NOMO-1 (cell line): Measurements from ENCODE around the gene NEK11.

ENCODE experiments used
- DNase-seq, 2 experiments: peaks; one replicate each; lab custom pipeline; 2025; ENCODE audit not compliant: unreplicated experiment in 2 of 2; lab: John Stamatoyannopoulos, UW

The NEK11 gene

DNA sequence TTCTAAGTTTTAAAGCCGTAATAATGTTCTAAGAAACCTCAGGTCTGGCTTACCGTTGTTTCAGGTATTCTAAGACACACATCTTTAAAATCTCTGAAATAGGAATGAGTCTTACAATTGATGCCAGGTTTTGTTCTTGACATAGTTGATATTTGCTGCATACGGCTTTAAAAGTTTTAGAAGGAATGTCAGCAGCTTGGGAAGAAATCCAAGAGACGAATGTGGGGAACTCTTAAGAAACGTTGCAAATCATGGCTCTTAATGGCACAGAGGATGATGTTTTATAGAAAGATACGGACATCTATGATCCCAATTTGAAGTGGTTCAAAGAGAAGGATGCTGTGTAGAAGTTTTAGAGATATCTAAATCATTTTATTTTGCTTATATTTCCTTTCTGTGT is 366.4 kb downstream of the NEK11 start:
- no peak for DNase-seq

DNA sequence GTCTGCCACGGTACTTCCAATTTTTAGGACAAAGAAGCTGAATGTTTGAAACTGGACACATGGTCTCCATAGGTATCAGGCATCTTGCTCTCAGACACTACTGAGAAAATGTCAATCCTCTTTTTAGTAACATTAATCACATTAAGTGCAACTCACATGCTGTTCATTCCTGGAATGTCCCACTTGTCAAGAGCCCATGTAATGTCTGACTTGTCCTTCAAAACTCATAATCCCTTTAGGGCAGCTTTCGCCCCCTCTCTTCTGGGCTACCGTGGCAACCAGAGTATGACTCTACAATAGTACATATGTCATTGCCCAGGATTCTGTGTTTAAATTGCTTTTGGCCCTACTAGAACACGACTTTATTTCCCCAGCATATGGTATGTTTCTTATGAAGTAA is 367.2 kb downstream of the NEK11 start:
- no peak for DNase-seq

DNA sequence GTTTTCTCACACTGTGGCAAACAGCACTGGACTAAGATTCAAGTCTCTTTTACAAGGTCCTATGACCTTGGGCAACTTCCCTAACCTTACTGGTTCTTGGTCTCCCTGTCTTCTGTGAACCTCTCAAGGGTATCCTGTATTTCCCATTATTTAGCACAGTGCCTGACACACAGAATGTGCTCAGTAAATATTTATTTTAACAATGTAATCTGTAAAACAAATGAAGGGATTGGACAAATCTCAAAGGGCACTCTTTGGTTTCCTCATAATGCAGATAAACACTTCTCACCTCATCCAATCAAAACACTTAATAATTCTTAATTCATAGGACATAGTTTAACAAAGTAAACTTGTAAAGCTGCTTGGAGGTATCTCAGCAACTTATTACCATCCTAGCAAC is 367.7 kb downstream of the NEK11 start:
- no peak for DNase-seq

DNA sequence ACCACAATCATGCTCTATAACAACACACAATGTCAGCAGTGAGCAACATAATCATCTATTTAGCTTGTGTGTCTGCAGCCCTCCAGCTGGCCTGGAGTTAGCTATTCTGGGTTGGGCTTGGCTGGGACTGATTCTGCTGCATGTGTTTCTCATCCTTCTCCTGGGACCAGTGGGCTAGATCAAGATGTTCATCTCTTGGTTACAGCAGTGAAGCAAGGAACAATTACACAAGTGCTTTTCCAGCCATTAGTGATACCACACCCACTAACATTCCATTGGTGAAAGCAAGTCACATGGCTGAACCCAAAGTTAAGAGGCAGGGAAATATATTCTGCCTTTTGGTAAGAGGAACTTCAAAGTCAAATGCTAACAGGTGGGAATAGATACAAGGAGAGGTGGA is 369.5 kb downstream of the NEK11 start:
- DNase-seq = no peak

DNA sequence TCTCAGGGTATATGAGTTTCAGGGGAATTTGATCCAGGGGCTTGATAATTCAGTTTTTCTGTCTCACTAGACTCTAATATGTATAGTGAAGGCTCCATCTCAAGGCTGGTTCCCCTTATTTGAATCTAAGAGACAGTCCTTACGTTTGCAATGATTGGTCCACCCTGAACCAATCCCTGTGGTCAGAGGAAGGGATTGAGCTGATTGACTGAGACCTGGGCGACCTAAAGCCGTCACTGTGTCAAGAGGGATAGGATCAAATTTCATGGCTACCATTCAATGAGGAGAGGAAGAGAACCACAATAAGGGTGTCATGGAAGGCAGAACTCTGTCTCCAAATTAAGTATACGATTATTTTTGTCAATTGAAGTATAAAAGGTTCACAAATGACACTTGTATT is 371.2 kb downstream of the NEK11 start:
- DNase-seq = no peak
